ENCODE data around the gene SEC61A1.

Gene SEC61A1

GRCh38 chr3:128051837-128052594 lies at the start of gene SEC61A1:
Gene SEC61A1, plus strand, starts transcription at chr3:128052437. Its CDS starts 116 bp downstream, at chr3:128052553.
- DNase-seq (ENCODE audit: low read depth in 2 of 2): peak; percentile 89 to 96

GRCh38 chr3:128004661-128005060 lies 47.6 kb upstream of the SEC61A1 start:
- DNase-seq (ENCODE audit: low read depth in 2 of 2): no peak

- no peak for DNase-seq (ENCODE audit: low read depth in 2 of 2)
Measured at GRCh38 chr3:128006061-128007032, 45.9 kb upstream of the SEC61A1 start.

- no peak for DNase-seq (ENCODE audit: low read depth in 2 of 2)
Measured at GRCh38 chr3:128007033-128007424, 45.2 kb upstream of the SEC61A1 start.

GRCh38 chr3:128009952-128010846 lies 42.0 kb upstream of the SEC61A1 start:
- no peak for DNase-seq (ENCODE audit: low read depth in 2 of 2)

GRCh38 chr3:128011140-128011539 lies 41.1 kb upstream of the SEC61A1 start:
- DNase-seq (ENCODE audit: low read depth in 2 of 2): no peak

GRCh38 chr3:128012050-128012449 lies 40.2 kb upstream of the SEC61A1 start:
- no peak for DNase-seq (ENCODE audit: low read depth in 2 of 2)

GRCh38 chr3:128014548-128014947 lies 37.7 kb upstream of the SEC61A1 start:
- DNase-seq (ENCODE audit: low read depth in 2 of 2): no peak

GRCh38 chr3:128016502-128016901 lies 35.7 kb upstream of the SEC61A1 start:
- DNase-seq (ENCODE audit: low read depth in 2 of 2): no peak

- DNase-seq (ENCODE audit: low read depth in 2 of 2): no peak
Measured at GRCh38 chr3:128021768-128022372, 30.4 kb upstream of the SEC61A1 start.

- DNase-seq (ENCODE audit: low read depth in 2 of 2): no peak
Measured at GRCh38 chr3:128033102-128033501, 19.1 kb upstream of the SEC61A1 start.

- DNase-seq (ENCODE audit: low read depth in 2 of 2): no peak
Measured at GRCh38 chr3:128036119-128036518, 16.1 kb upstream of the SEC61A1 start.

- no peak for DNase-seq (ENCODE audit: low read depth in 2 of 2)
Measured at GRCh38 chr3:128040041-128040440, 12.2 kb upstream of the SEC61A1 start.

GRCh38 chr3:128040660-128041059 lies 11.6 kb upstream of the SEC61A1 start:
- no peak for DNase-seq (ENCODE audit: low read depth in 2 of 2)

- no peak for DNase-seq (ENCODE audit: low read depth in 2 of 2)
Measured at GRCh38 chr3:128041344-128041743, 10.9 kb upstream of the SEC61A1 start.

GRCh38 chr3:128050597-128050996 lies 1.6 kb upstream of the SEC61A1 start:
- no peak for DNase-seq (ENCODE audit: low read depth in 2 of 2)

GRCh38 chr3:128051459-128051836 lies 789 bp upstream of the SEC61A1 start:
- DNase-seq (ENCODE audit: low read depth in 2 of 2): no peak

- DNase-seq (ENCODE audit: low read depth in 2 of 2): no peak
Measured at GRCh38 chr3:128052595-128053351, 536 bp downstream of the SEC61A1 start.

- DNase-seq (ENCODE audit: low read depth in 2 of 2): no peak
Measured at GRCh38 chr3:128053614-128054013, 1.4 kb downstream of the SEC61A1 start.

- DNase-seq (ENCODE audit: low read depth in 2 of 2): no peak
Measured at GRCh38 chr3:128054367-128054766, 2.1 kb downstream of the SEC61A1 start.

GRCh38 chr3:128056258-128056657 lies 4.0 kb downstream of the SEC61A1 start:
- no peak for DNase-seq (ENCODE audit: low read depth in 2 of 2)
